ENCODE data around the gene SIRPG. TPM values are rescaled to one million over a fixed set of nuclear protein-coding genes. Genes with fewer than 3 reads are reported as not detected.

SIRPG gene
- polyA plus RNA-seq, 1 of the 3 experiments (the other 2 are of a cell fraction): not detected

DNA sequence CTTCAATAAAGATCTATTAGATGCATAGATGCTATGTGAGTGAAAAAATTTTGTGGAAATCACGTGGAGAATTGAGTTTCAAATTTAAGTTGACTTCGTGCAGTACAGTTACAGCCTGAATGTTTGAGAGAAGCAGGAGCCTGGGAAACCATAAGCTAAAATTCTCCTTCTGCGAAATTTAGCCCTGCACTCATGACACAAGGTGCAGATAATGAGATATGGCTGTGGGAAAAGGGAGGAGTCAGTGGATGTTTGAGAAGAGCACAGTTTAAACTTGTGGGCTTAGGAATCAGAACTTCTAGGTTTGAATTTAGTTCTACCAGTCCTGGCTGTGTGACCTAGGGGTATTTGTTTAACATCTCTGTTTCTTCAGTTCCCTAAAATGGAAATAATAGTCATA is 32.1 kb upstream of the SIRPG start (continued):
- TF ChIP-seq, protein P1, sequence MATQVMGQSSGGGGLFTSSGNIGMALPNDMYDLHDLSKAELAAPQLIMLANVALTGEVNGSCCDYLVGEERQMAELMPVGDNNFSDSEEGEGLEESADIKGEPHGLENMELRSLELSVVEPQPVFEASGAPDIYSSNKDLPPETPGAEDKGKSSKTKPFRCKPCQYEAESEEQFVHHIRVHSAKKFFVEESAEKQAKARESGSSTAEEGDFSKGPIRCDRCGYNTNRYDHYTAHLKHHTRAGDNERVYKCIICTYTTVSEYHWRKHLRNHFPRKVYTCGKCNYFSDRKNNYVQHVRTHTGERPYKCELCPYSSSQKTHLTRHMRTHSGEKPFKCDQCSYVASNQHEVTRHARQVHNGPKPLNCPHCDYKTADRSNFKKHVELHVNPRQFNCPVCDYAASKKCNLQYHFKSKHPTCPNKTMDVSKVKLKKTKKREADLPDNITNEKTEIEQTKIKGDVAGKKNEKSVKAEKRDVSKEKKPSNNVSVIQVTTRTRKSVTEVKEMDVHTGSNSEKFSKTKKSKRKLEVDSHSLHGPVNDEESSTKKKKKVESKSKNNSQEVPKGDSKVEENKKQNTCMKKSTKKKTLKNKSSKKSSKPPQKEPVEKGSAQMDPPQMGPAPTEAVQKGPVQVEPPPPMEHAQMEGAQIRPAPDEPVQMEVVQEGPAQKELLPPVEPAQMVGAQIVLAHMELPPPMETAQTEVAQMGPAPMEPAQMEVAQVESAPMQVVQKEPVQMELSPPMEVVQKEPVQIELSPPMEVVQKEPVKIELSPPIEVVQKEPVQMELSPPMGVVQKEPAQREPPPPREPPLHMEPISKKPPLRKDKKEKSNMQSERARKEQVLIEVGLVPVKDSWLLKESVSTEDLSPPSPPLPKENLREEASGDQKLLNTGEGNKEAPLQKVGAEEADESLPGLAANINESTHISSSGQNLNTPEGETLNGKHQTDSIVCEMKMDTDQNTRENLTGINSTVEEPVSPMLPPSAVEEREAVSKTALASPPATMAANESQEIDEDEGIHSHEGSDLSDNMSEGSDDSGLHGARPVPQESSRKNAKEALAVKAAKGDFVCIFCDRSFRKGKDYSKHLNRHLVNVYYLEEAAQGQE (IDR thresholded peaks at IDR 0.05; ENCODE audit: low read depth, low read length): no peak
- TF ChIP-seq FOSL2 (IDR thresholded peaks at IDR 0.05; ENCODE audit: borderline replicate concordance, low read depth) (no peak), SIN3A (IDR thresholded peaks at IDR 0.05; ENCODE audit: borderline replicate concordance, low read depth, low read length) (no peak), RFX5 (IDR thresholded peaks at IDR 0.05; ENCODE audit: low read length) (no peak), FOXJ3 (CRISPR knock-in tag; IDR thresholded peaks at IDR 0.05) (no peak), GATA2 (CRISPR knock-in tag; IDR thresholded peaks at IDR 0.05) (no peak)

DNA sequence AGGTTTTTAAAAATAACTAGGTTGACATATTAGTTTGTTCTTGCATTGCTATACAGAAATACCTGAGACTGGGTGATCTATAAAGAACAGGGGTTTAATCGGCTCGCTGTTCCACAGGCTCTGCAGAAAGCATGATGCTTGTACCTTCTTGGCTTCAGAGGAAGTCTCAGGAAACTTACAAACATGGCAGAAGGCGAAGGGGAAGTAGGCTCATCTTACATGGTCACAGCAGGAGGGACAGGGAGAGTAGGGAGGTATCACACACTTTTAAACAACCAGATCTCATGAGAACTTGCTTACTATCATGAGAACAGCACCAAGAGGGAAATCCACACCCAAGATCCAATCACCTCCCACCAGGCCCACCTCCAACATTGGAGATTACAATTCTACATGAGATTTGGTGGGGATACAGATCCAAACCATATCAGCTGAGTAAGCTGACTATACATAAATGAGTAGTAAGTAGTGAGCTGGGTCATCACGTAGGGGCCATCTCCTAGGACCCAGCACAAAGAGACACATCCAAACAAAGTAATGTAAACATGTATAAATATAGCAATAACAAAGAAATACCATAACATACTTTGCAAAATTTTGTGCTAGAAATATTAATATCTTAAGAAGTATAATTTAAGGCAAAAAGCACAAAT is 31.4 kb upstream of the SIRPG start:
- no peak for DNase-seq
- no peak for TF ChIP-seq FOXJ3 (CRISPR knock-in tag; IDR thresholded peaks at IDR 0.05)
- no peak for TF ChIP-seq ELF1 (IDR thresholded peaks at IDR 0.05)
- TF ChIP-seq, protein P2, sequence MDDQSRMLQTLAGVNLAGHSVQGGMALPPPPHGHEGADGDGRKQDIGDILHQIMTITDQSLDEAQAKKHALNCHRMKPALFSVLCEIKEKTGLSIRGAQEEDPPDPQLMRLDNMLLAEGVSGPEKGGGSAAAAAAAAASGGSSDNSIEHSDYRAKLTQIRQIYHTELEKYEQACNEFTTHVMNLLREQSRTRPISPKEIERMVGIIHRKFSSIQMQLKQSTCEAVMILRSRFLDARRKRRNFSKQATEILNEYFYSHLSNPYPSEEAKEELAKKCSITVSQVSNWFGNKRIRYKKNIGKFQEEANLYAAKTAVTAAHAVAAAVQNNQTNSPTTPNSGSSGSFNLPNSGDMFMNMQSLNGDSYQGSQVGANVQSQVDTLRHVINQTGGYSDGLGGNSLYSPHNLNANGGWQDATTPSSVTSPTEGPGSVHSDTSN (IDR thresholded peaks at IDR 0.05): no peak
- TF ChIP-seq TEAD4 (IDR thresholded peaks at IDR 0.05; ENCODE audit: borderline replicate concordance, insufficient read depth): no peak
- TF ChIP-seq, protein P3, sequence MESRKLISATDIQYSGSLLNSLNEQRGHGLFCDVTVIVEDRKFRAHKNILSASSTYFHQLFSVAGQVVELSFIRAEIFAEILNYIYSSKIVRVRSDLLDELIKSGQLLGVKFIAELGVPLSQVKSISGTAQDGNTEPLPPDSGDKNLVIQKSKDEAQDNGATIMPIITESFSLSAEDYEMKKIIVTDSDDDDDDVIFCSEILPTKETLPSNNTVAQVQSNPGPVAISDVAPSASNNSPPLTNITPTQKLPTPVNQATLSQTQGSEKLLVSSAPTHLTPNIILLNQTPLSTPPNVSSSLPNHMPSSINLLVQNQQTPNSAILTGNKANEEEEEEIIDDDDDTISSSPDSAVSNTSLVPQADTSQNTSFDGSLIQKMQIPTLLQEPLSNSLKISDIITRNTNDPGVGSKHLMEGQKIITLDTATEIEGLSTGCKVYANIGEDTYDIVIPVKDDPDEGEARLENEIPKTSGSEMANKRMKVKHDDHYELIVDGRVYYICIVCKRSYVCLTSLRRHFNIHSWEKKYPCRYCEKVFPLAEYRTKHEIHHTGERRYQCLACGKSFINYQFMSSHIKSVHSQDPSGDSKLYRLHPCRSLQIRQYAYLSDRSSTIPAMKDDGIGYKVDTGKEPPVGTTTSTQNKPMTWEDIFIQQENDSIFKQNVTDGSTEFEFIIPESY (IDR thresholded peaks at IDR 0.05; ENCODE audit: borderline replicate concordance, low read depth): no peak
- no peak for TF ChIP-seq NFIC (IDR thresholded peaks at IDR 0.05; ENCODE audit: borderline replicate concordance)
- TF ChIP-seq SMC3 (IDR thresholded peaks at IDR 0.05; ENCODE audit: low read depth, low read length): no peak

More for the DNA sequence above, 31.4 kb upstream of the SIRPG start:
- ChIA-PET CTCF (no interaction called here), POLR2A (no interaction called here)
- H3K9me3 ChIP-seq: no peaks in the 10 kb centered on the region
- no peaks in the 10 kb centered on the region for H3K9me2 ChIP-seq
- H3K36me3 ChIP-seq (replicated peaks in 1 of 2; ENCODE audit: control insufficient read depth in 1 of 2, insufficient read depth in 2 of 2, low read length in 1 of 2): no peaks in the 10 kb centered on the region
- no peaks in the 10 kb centered on the region for H3K4me1 ChIP-seq (ENCODE audit: control insufficient read depth in 1 of 2, insufficient read depth in 2 of 2, low read depth in 1 of 2, low read length in 1 of 2)
- 69% methylated on average over 4 of the region's 4 CpGs for WGBS (ENCODE audit: low lambda C conversion rate)
- no peak overlapping the region for H3K9ac ChIP-seq
- no peaks in the 10 kb centered on the region for H3K79me2 ChIP-seq (ENCODE audit: insufficient read depth)
- no peak overlapping the region for H3K4me2 ChIP-seq
- H3K27me3 ChIP-seq (ENCODE audit: insufficient read depth): no peaks in the 10 kb centered on the region; the same call in 1 of the 2 replicates
- H4K20me1 ChIP-seq (ENCODE audit: insufficient read depth): no peaks in the 10 kb centered on the region
- H3K27ac ChIP-seq (ENCODE audit: low read depth in 2 of 2, low read length in 1 of 2): no peak overlapping the region
- no peaks in the 10 kb centered on the region for H3F3A ChIP-seq (replicated peaks; ENCODE audit: insufficient read depth)
- no peak overlapping the region for H3K4me3 ChIP-seq (ENCODE audit: low read depth in 2 of 2, low read length in 1 of 2)
- H2AFZ ChIP-seq (ENCODE audit: low read depth): no peak overlapping the region
